ENCODE measurements around the gene BACH2.
"Not testable (repeated sequence)": the region's sequence is repeated elsewhere in the genome, so short reads cannot be mapped to it uniquely, and the experiment has no call there.

Gene BACH2

DNA sequence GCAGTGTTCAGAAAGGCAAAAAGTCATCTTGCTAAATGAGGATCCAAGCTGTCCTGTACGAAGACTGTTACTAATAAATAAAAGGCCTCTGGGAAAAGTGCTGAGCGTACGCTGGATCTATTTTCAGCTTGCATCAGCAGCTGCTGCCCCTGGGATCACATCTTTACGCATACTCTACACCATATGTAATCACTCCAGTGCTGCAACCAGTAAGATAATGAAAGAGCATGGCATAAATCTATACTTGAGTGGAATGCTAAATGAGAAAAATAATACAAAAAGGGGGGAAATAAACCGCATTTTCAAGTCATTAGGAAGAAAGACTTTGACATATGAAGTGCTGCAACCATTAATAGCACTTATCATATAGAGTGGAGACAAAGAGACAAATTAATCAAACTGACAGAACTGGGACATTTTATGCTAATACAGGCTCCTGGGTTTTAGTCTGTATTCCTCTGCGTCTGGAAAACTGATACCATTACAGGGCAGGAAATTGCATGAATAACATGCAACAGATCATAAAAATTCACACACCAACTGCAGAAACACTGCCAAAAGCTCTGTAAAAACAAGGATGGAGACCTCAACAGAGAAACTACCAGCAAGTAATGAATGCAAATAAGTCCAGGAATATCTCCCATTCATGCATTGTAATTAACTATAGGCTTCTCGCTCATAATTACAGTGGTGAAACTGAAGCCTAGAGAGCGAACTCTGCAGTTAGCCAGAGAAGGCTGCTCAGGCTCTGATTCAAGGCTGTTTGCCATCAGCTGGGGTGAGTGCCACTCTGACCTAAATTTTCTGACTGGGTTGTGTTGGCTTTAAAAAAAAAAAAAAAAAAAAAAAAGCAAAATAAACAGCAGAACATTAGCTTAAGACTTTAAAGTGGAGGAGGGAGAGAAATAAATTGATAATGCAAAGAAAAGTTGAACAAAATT, 318.6 kb downstream of the BACH2 start:
- Mint-ChIP-seq H3K27me3 (no peaks in the 10 kb centered on the region), H3K27ac (no peak overlapping the region), H3K36me3 (ENCODE audit: low read depth) (peaks cover 58% of the 10 kb centered on the region), H3K9me3 (no peaks in the 10 kb centered on the region), H3K4me3 (no peak overlapping the region), H3K4me1 (ENCODE audit: low read depth) (peaks cover 55% of the 10 kb centered on the region)
- no peak for DNase-seq

DNA sequence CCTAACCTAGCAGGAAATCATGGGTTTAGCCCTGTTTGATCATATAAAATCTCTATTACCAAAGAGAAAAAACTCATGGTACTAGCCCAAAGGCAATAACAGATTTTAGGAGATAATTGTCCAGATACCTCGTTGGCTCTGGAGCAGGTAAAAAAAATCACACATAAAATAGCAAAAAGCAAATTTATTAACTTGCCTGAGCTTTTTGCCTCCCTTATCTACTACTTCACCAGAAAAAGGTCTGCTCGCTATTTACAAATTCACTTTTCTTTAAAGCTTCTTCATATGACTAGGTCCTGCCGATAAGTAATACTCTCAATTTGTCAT, 320.0 kb downstream of the BACH2 start:
- Mint-ChIP-seq H3K27ac (peak overlapping the region; percentile 77), H3K27me3 (no peaks in the 10 kb centered on the region), H3K4me3 (no peak overlapping the region), H3K9me3 (no peaks in the 10 kb centered on the region), H3K36me3 (ENCODE audit: low read depth) (peaks cover 45% of the 10 kb centered on the region), H3K4me1 (ENCODE audit: low read depth) (peaks cover 42% of the 10 kb centered on the region)
- no peak for DNase-seq

- peaks cover 40% of the 10 kb centered on the region for H3K36me3 Mint-ChIP-seq (ENCODE audit: low read depth)
- no peak for DNase-seq
- H3K4me3 Mint-ChIP-seq: no peak overlapping the region
- no peaks in the 10 kb centered on the region for H3K27me3 Mint-ChIP-seq
- no peaks in the 10 kb centered on the region for H3K9me3 Mint-ChIP-seq
- H3K27ac Mint-ChIP-seq: peak overlapping the region; percentile 77
- peaks cover 37% of the 10 kb centered on the region for H3K4me1 Mint-ChIP-seq (ENCODE audit: low read depth)
Measured at GRCh38 chr6:89975991-89976693, 320.5 kb downstream of the BACH2 start.

DNA sequence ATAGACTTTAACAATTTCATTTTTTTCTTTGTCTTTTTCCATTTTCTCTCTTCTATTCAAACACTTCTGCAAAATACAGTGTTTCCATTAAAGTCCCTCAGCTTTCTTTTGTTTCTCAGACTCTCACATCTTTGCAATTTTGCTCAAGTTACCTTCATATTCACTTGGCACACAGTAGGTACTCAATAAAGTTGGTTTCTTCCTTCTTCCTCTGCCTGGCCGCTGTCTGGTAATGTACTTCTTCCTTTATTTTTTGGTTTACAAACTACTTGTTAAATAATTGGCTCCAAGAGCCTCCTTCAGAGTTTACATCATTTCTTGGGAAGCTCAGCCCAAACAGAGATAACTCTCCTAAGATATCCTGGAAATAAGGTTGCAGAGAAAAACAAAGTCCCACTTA, 321.3 kb downstream of the BACH2 start:
- no peak for DNase-seq
- H3K9me3 Mint-ChIP-seq: no peaks in the 10 kb centered on the region
- H3K36me3 Mint-ChIP-seq (ENCODE audit: low read depth): peaks cover 39% of the 10 kb centered on the region
- no peaks in the 10 kb centered on the region for H3K27me3 Mint-ChIP-seq
- no peak overlapping the region for H3K4me3 Mint-ChIP-seq
- H3K27ac Mint-ChIP-seq: peak overlapping the region; percentile 77
- H3K4me1 Mint-ChIP-seq (ENCODE audit: low read depth): peaks cover 36% of the 10 kb centered on the region

DNA sequence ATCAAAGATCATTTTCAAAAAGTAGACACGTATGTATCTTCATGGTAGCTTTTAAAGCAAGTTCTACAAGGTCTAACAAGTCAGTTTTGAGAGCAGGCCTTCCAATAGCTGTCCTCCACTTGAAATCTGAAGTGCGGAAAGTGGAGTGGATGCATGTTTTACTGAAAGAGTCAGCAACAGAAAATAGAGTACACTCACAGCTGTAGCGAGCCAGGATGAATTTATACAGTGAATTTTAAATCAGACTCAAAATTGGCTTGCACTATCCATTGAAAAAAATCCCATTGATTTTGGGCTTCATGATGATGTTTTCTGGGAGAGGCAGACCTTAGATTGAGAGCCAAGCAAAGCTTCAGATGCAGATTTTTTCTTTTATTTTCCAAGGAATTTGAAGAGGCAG, 321.8 kb downstream of the BACH2 start:
- H3K4me1 Mint-ChIP-seq (ENCODE audit: low read depth): peaks cover 36% of the 10 kb centered on the region
- no peak overlapping the region for H3K4me3 Mint-ChIP-seq

DNA sequence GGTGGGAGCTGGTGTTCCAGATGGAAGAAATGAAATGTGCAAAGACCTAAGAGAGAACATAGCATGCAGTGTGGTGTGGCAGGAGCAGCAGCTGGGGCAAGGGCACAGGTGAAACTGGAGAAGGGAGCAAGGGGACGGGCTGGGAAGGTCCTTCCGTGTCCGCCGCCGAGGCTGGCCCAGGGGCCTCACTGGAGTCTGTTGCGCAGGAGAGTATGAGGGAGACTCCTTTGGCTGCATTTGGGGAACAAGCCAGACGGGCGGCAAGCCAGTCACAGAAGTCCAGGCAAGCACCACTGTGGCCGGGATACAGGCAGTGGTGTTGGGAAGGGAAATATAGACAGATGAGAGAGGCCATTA, 324.6 kb downstream of the BACH2 start:
- Mint-ChIP-seq H3K36me3 (ENCODE audit: low read depth) (peaks cover 56% of the 10 kb centered on the region), H3K4me3 (no peak overlapping the region), H3K9me3 (no peaks in the 10 kb centered on the region), H3K27me3 (no peaks in the 10 kb centered on the region), H3K27ac (no peak overlapping the region), H3K4me1 (ENCODE audit: low read depth) (peaks cover 54% of the 10 kb centered on the region)
- DNase-seq: no peak

More for the DNA sequence above, 321.8 kb downstream of the BACH2 start:
- peak overlapping the region; percentile 27 for H3K27ac Mint-ChIP-seq
- H3K36me3 Mint-ChIP-seq (ENCODE audit: low read depth): peaks cover 39% of the 10 kb centered on the region
- H3K27me3 Mint-ChIP-seq: no peaks in the 10 kb centered on the region
- H3K9me3 Mint-ChIP-seq: no peaks in the 10 kb centered on the region
- no peak for DNase-seq

GRCh38 chr6:89971338-89972024, 325.2 kb downstream of the BACH2 start:
- DNase-seq, H3K9me3 Mint-ChIP-seq, H3K4me3 Mint-ChIP-seq, H3K27ac Mint-ChIP-seq, H3K27me3 Mint-ChIP-seq: not testable (repeated sequence)
- Mint-ChIP-seq H3K4me1 (ENCODE audit: low read depth) (peaks cover 54% of the 10 kb centered on the region), H3K36me3 (ENCODE audit: low read depth) (peaks cover 56% of the 10 kb centered on the region)

- H3K9me3 Mint-ChIP-seq: no peaks in the 10 kb centered on the region
- H3K27me3 Mint-ChIP-seq: no peaks in the 10 kb centered on the region
- no peak overlapping the region for H3K27ac Mint-ChIP-seq
- DNase-seq: no peak
- H3K4me1 Mint-ChIP-seq (ENCODE audit: low read depth): peaks cover 54% of the 10 kb centered on the region
- H3K4me3 Mint-ChIP-seq: no peak overlapping the region
- H3K36me3 Mint-ChIP-seq (ENCODE audit: low read depth): peaks cover 55% of the 10 kb centered on the region
Measured at GRCh38 chr6:89970609-89971337, 325.9 kb downstream of the BACH2 start.

- Mint-ChIP-seq H3K36me3 (ENCODE audit: low read depth) (peaks cover 55% of the 10 kb centered on the region), H3K4me3 (no peak overlapping the region), H3K9me3 (no peaks in the 10 kb centered on the region), H3K4me1 (ENCODE audit: low read depth) (peaks cover 55% of the 10 kb centered on the region), H3K27me3 (no peaks in the 10 kb centered on the region), H3K27ac (no peak overlapping the region)
- DNase-seq: no peak
Measured at GRCh38 chr6:89970072-89970471, 326.6 kb downstream of the BACH2 start.

GRCh38 chr6:89966913-89967312, 329.7 kb downstream of the BACH2 start:
- H3K9me3 Mint-ChIP-seq: no peaks in the 10 kb centered on the region
- peaks cover 64% of the 10 kb centered on the region for H3K4me1 Mint-ChIP-seq (ENCODE audit: low read depth)
- no peaks in the 10 kb centered on the region for H3K27me3 Mint-ChIP-seq
- peak overlapping the region; percentile 74 for H3K27ac Mint-ChIP-seq
- DNase-seq: no peak
- H3K36me3 Mint-ChIP-seq (ENCODE audit: low read depth): peaks cover 67% of the 10 kb centered on the region
- no peak overlapping the region for H3K4me3 Mint-ChIP-seq

DNA sequence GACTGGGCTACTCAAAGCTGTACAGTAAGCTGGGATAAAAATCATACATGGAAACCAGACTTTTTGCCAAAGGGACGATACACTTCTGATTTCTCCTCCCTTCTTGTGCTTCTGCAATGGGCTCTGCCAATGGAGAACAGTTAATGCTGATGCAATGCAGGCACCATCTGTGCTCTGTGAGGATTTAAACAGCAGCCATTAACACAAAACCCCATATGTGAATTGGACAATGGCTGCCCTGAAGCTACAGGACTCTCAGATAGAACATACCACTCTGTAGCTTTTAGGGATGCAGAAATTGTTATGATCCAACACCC, 330.5 kb downstream of the BACH2 start:
- Mint-ChIP-seq H3K27ac (peak overlapping the region; percentile 74), H3K27me3 (no peaks in the 10 kb centered on the region), H3K9me3 (no peaks in the 10 kb centered on the region), H3K4me1 (ENCODE audit: low read depth) (peaks cover 72% of the 10 kb centered on the region), H3K4me3 (no peak overlapping the region), H3K36me3 (ENCODE audit: low read depth) (peaks cover 74% of the 10 kb centered on the region)
- no peak for DNase-seq

DNA sequence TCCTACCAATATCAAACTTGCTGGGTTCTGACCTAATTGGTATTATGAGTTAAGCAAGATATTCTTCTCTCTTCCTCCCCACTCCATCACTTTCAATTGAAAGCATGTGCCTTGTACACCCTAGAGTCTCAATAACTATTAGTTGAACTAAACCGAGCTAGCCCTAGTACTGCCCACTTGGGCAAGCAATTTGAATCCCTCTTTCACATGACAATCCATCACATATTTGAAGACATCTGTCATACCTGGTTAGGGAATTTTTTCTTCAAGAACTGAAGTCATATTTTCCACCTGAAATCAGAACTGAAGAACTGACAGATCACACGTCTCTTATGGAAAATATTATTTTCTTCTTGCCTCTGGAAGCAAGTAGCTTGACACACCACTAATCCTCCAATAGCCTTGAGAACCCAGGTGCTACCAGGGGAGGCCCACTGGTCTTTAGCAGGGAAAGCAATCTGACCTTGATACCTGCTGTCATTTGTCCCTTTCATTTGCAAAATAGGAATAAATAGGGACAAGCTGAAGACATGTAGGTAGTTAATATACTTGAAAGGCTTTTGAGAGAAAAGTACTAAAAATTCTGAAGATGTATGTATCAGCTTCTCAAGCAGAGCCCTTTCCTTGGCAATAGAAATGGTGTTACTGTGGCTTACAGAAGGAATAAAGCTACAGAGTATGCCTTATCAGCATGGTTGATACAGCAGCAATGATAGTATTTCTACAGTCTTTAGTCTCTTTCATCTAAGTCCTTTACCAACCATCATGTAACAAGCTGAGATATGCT, 331.0 kb downstream of the BACH2 start:
- no peak for DNase-seq
- Mint-ChIP-seq H3K4me3 (no peak overlapping the region), H3K9me3 (no peaks in the 10 kb centered on the region), H3K27ac (peak overlapping the region; percentile 74), H3K27me3 (no peaks in the 10 kb centered on the region), H3K4me1 (ENCODE audit: low read depth) (peaks cover 77% of the 10 kb centered on the region), H3K36me3 (ENCODE audit: low read depth) (peaks cover 80% of the 10 kb centered on the region)

DNA sequence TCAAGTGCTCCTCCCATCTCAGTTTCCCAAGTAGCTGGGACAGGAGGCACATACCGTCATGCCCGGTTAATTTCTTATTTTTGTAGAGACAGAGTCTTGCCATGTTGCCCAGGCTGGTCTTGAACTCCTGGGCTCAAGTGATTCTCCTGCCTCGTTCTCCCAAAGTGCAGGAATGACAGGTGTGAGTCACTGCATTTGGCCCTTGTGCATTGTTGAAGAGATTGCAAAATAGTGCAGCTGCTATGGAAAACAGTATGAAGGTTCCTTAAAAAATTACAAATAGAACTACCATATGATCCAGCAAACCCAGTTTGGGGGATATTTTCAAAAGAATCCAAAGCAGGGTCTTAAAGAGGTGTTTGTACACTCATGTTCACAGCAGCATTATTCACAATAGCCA, 333.3 kb downstream of the BACH2 start:
- no peak for DNase-seq
- H3K27ac Mint-ChIP-seq: peak overlapping the region; percentile 91
- no peak overlapping the region for H3K4me3 Mint-ChIP-seq
- H3K27me3 Mint-ChIP-seq: no peaks in the 10 kb centered on the region
- H3K36me3 Mint-ChIP-seq (ENCODE audit: low read depth): peaks cover 98% of the 10 kb centered on the region
- no peaks in the 10 kb centered on the region for H3K9me3 Mint-ChIP-seq
- H3K4me1 Mint-ChIP-seq (ENCODE audit: low read depth): peaks cover 96% of the 10 kb centered on the region

GRCh38 chr6:89961481-89961880, 335.2 kb downstream of the BACH2 start:
- Mint-ChIP-seq H3K4me3 (no peak overlapping the region), H3K4me1 (ENCODE audit: low read depth) (peaks cover 91% of the 10 kb centered on the region), H3K9me3 (no peaks in the 10 kb centered on the region), H3K27ac (peak overlapping the region; percentile 91), H3K36me3 (ENCODE audit: low read depth) (peaks cover 92% of the 10 kb centered on the region), H3K27me3 (no peaks in the 10 kb centered on the region)
- no peak for DNase-seq

Data from activated T-cell treated with anti-CD3 and anti-CD28 coated beads, Interleukin-2, amount 50 U/mL, for 24 hours (primary cell).